Hematopoietic multipotent progenitor cell treated with erythropoietin and hydrocortisone succinate and interleukin-3 and kit ligand, for 15 days (in vitro differentiated cells): Measurements from ENCODE around the gene TAS2R43.
"Not testable (repeated sequence)": the region's sequence is repeated elsewhere in the genome, so short reads cannot be mapped to it uniquely, and the experiment has no call there.

Experiments used
- DNase-seq: peaks from one replicate; pipeline ENCODE4 v3.0.0-alpha.2; 2015; ENCODE audit warnings: low spot score

Gene TAS2R43

GRCh38 chr12:11092128-11092527, at the start of gene TAS2R43:
Gene TAS2R43 (minus strand): TSS chr12:11092313. CDS start chr12:11092229, 84 bp downstream.
- no peak for DNase-seq

- no peak for DNase-seq
Observed at GRCh38 chr12:11136075-11136474, 44.0 kb upstream of the TAS2R43 start.

GRCh38 chr12:11134305-11134704, 42.2 kb upstream of the TAS2R43 start, which contains the start of gene TAS2R30:
Gene TAS2R30 (minus strand): TSS chr12:11134644. CDS start chr12:11134244, 400 bp downstream.
- DNase-seq: no peak

- DNase-seq: no peak
Observed at GRCh38 chr12:11133816-11134215, 41.7 kb upstream of the TAS2R43 start.

- no peak for DNase-seq
Observed at GRCh38 chr12:11133162-11133561, 41.0 kb upstream of the TAS2R43 start.

- DNase-seq: no peak
Observed at GRCh38 chr12:11130999-11131398, 38.9 kb upstream of the TAS2R43 start.

GRCh38 chr12:11130382-11130781, 38.3 kb upstream of the TAS2R43 start:
- no peak for DNase-seq

- DNase-seq: not testable (repeated sequence)
Observed at GRCh38 chr12:11114130-11114529, 22.0 kb upstream of the TAS2R43 start.

- DNase-seq: not testable (repeated sequence)
Observed at GRCh38 chr12:11111213-11111612, 19.1 kb upstream of the TAS2R43 start.

GRCh38 chr12:11108862-11109261, 16.7 kb upstream of the TAS2R43 start:
- no peak for DNase-seq

GRCh38 chr12:11107719-11108118, 15.6 kb upstream of the TAS2R43 start:
- no peak for DNase-seq

GRCh38 chr12:11106288-11106687, 14.2 kb upstream of the TAS2R43 start:
- no peak for DNase-seq

- no peak for DNase-seq
Observed at GRCh38 chr12:11105546-11105945, 13.4 kb upstream of the TAS2R43 start.

- DNase-seq: not testable (repeated sequence)
Observed at GRCh38 chr12:11094910-11095309, 2.8 kb upstream of the TAS2R43 start.

- no peak for DNase-seq
Observed at GRCh38 chr12:11089246-11089645, 2.9 kb downstream of the TAS2R43 start.

- no peak for DNase-seq
Observed at GRCh38 chr12:11085419-11085818, 6.7 kb downstream of the TAS2R43 start.

GRCh38 chr12:11081987-11082386, 10.1 kb downstream of the TAS2R43 start:
- no peak for DNase-seq

GRCh38 chr12:11078246-11078645, 13.9 kb downstream of the TAS2R43 start:
- no peak for DNase-seq

- DNase-seq: no peak
Observed at GRCh38 chr12:11075642-11076041, 16.5 kb downstream of the TAS2R43 start.

GRCh38 chr12:11071414-11071813, 20.7 kb downstream of the TAS2R43 start:
- DNase-seq: no peak

GRCh38 chr12:11070999-11071398, 21.1 kb downstream of the TAS2R43 start:
- no peak for DNase-seq

- no peak for DNase-seq
Observed at GRCh38 chr12:11069854-11070365, 22.2 kb downstream of the TAS2R43 start.

- no peak for DNase-seq
Observed at GRCh38 chr12:11067514-11067913, 24.6 kb downstream of the TAS2R43 start.

GRCh38 chr12:11062194-11062593, 29.9 kb downstream of the TAS2R43 start, which contains the start of gene TAS2R46:
Gene TAS2R46 (minus strand): TSS chr12:11062294. CDS start chr12:11062294, 0 bp downstream.
- not testable (repeated sequence) for DNase-seq
